DMS53 treated with DMSO at 0.1 percent for 48 hours (cell line): ENCODE results near the gene SMOC2.
"Not testable (repeated sequence)": the region's sequence is repeated elsewhere in the genome, so short reads cannot be mapped to it uniquely, and the experiment has no call there.

Experiments used
- DNase-seq: peaks from one replicate; lab custom pipeline; 2025; ENCODE audit not compliant: unreplicated experiment; lab: John Stamatoyannopoulos, UW

SMOC2 gene

GRCh38 chr6:168537540-168537884 is 96.5 kb downstream of the SMOC2 start:
- no peak for DNase-seq

- not testable (repeated sequence) for DNase-seq
These were observed 97.4 kb downstream of the SMOC2 start for GRCh38 chr6:168538188-168538891.

- DNase-seq: no peak
These were observed 98.2 kb downstream of the SMOC2 start for GRCh38 chr6:168538892-168539811.

- no peak for DNase-seq
These were observed 99.8 kb downstream of the SMOC2 start for GRCh38 chr6:168540713-168541291.

GRCh38 chr6:168541307-168541706 is 100.3 kb downstream of the SMOC2 start:
- no peak for DNase-seq

- no peak for DNase-seq
These were observed 101.3 kb downstream of the SMOC2 start for GRCh38 chr6:168542301-168542700.

- DNase-seq: no peak
These were observed 104.4 kb downstream of the SMOC2 start for GRCh38 chr6:168545428-168545827.

- no peak for DNase-seq
These were observed 105.2 kb downstream of the SMOC2 start for GRCh38 chr6:168546151-168546550.

GRCh38 chr6:168546730-168547129 is 105.7 kb downstream of the SMOC2 start:
- DNase-seq: no peak

- no peak for DNase-seq
These were observed 109.3 kb downstream of the SMOC2 start for GRCh38 chr6:168550326-168550725.

- no peak for DNase-seq
These were observed 113.5 kb downstream of the SMOC2 start for GRCh38 chr6:168554472-168554871.

- DNase-seq: no peak
These were observed 114.1 kb downstream of the SMOC2 start for GRCh38 chr6:168554898-168555617.

- DNase-seq: no peak
These were observed 114.8 kb downstream of the SMOC2 start for GRCh38 chr6:168555618-168556273.

GRCh38 chr6:168557512-168557911 is 116.5 kb downstream of the SMOC2 start:
- no peak for DNase-seq

- no peak for DNase-seq
These were observed 117.7 kb downstream of the SMOC2 start for GRCh38 chr6:168558686-168559085.

- DNase-seq: no peak
These were observed 118.7 kb downstream of the SMOC2 start for GRCh38 chr6:168559574-168560098.

GRCh38 chr6:168560126-168560525 is 119.1 kb downstream of the SMOC2 start:
- no peak for DNase-seq

- no peak for DNase-seq
These were observed 121.7 kb downstream of the SMOC2 start for GRCh38 chr6:168562576-168563151.

- DNase-seq: no peak
These were observed 122.7 kb downstream of the SMOC2 start for GRCh38 chr6:168563656-168564055.

- DNase-seq: no peak
These were observed 124.1 kb downstream of the SMOC2 start for GRCh38 chr6:168565112-168565511.
